ENCODE data around the gene SLC1A3.

SLC1A3 gene

GRCh38 chr5:36685631-36686288, 79.4 kb downstream of the SLC1A3 start:
- DNase-seq (ENCODE audit: low read depth, low spot score): no peak

GRCh38 chr5:36686881-36687280, 80.5 kb downstream of the SLC1A3 start:
- DNase-seq (ENCODE audit: low read depth, low spot score): no peak

- DNase-seq (ENCODE audit: low read depth, low spot score): no peak
Observed at GRCh38 chr5:36688722-36689121, 82.3 kb downstream of the SLC1A3 start.

GRCh38 chr5:36689225-36689624, 82.8 kb downstream of the SLC1A3 start:
- peak; percentile 32 for DNase-seq (ENCODE audit: low read depth, low spot score)

GRCh38 chr5:36690041-36690961, 83.9 kb downstream of the SLC1A3 start:
- peak; percentile 53 for DNase-seq (ENCODE audit: low read depth, low spot score)

- no peak for DNase-seq (ENCODE audit: low read depth, low spot score)
Observed at GRCh38 chr5:36691226-36691625, 84.8 kb downstream of the SLC1A3 start.

- no peak for DNase-seq (ENCODE audit: low read depth, low spot score)
Observed at GRCh38 chr5:36691696-36692371, 85.4 kb downstream of the SLC1A3 start.

GRCh38 chr5:36692791-36693763, 86.7 kb downstream of the SLC1A3 start:
- DNase-seq (ENCODE audit: low read depth, low spot score): peak; percentile 57

GRCh38 chr5:36694351-36694750, 87.9 kb downstream of the SLC1A3 start:
- DNase-seq (ENCODE audit: low read depth, low spot score): no peak

GRCh38 chr5:36696059-36696673, 89.8 kb downstream of the SLC1A3 start:
- DNase-seq (ENCODE audit: low read depth, low spot score): no peak

GRCh38 chr5:36698031-36698430, 91.6 kb downstream of the SLC1A3 start:
- no peak for DNase-seq (ENCODE audit: low read depth, low spot score)

- no peak for DNase-seq (ENCODE audit: low read depth, low spot score)
Observed at GRCh38 chr5:36701085-36701698, 94.8 kb downstream of the SLC1A3 start.

GRCh38 chr5:36703245-36703860, 96.9 kb downstream of the SLC1A3 start:
- DNase-seq (ENCODE audit: low read depth, low spot score): no peak

- no peak for DNase-seq (ENCODE audit: low read depth, low spot score)
Observed at GRCh38 chr5:36704131-36704530, 97.7 kb downstream of the SLC1A3 start.

- no peak for DNase-seq (ENCODE audit: low read depth, low spot score)
Observed at GRCh38 chr5:36705055-36705454, 98.6 kb downstream of the SLC1A3 start.

GRCh38 chr5:36706662-36707061, 100.3 kb downstream of the SLC1A3 start:
- no peak for DNase-seq (ENCODE audit: low read depth, low spot score)

- no peak for DNase-seq (ENCODE audit: low read depth, low spot score)
Observed at GRCh38 chr5:36708996-36709395, 102.6 kb downstream of the SLC1A3 start.

- DNase-seq (ENCODE audit: low read depth, low spot score): no peak
Observed at GRCh38 chr5:36710039-36710438, 103.6 kb downstream of the SLC1A3 start.

GRCh38 chr5:36712706-36713105, 106.3 kb downstream of the SLC1A3 start:
- DNase-seq (ENCODE audit: low read depth, low spot score): no peak

- no peak for DNase-seq (ENCODE audit: low read depth, low spot score)
Observed at GRCh38 chr5:36713541-36713940, 107.1 kb downstream of the SLC1A3 start.

Data from smooth muscle cell of the brain vasculature (primary cell).